NCI-H2196 (cell line): ENCODE results near the gene XPR1.

Source experiments
- DNase-seq: peaks from one replicate; lab custom pipeline; 2025; ENCODE audit not compliant: unreplicated experiment; lab: John Stamatoyannopoulos, UW

XPR1 gene

DNA sequence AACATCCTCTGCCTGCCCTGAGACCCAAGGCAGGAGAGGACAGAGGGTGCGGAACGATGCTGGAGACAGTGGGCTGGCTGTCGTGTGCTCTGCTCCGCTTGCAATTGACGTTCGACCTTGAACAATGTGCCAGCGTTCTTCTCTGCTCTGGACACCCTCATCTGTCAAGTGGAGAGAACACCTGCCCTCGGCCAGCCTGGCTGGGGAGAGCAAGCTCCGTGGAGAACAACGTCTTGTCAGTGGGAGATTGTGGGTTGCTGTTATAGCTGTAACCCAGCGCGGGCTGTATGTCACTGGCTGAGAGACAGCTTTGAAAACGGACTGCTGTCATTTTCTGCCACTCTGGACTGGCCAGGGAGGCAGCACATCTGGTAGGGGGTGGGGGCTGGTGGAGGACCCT, 295.5 kb downstream of the XPR1 start:
- peak; percentile 38 for DNase-seq

DNA sequence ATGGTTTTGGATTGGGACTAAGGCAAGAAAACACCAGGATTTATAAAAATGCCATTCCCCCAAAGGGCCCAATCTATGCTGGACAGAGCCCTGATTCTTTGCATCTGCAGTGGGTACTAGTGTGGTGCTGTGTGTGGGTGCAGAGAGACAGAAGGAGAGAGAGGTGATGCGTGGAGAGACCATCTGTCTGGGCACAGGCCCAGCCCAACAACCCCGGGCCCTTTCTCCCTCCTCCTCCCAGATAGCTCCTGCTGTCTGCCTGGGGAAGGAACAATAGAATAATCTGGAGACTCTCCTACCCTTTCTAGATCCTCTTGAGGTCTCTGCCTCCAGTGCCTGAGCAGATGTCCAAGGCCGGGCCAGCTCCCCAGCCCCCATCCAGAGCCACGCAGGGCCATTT, 296.0 kb downstream of the XPR1 start:
- peak; percentile 29 for DNase-seq

DNA sequence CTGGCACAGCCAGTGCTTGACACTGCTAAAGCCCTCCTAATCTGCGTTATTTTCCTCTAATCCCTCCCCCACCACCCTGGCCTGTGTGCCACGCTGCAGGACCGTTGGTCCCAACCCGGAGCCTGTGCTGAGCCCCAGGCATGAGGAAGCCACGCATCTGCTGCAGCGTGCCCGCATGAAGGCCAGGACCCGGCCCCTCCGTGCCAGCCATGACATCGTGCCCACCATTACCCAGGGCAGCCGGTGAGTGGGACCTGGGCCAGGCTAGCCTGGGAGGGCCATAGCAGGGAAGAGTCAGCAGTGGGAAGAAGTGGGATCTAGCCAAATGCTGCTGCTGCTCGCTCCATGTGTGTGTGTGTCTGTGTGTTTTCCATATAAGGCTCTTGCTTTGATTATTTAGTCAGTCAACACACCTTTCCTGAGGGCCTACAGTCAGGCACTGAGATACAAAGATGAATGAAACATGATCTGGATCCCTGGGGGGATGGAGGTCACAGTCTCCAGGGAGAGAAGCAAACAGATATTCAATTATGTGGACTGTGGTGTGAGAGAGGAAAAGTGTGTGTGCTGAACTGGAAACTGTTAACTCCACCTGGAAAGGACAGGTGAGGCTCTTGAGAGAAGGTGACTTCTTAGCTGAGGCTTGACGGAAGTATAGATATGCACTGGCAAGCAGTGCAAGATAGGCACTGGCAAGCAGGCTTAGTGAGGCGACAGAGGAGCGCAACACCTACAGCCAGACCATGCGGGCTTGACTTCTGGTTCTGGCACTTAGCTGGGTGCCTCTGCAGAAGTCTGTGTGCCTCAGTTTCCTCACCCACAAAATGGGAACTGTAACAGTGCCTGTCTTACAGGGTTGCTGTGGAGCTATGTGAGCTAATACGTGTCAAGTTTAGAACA, 296.8 kb downstream of the XPR1 start:
- peak; percentile 57 for DNase-seq

DNA sequence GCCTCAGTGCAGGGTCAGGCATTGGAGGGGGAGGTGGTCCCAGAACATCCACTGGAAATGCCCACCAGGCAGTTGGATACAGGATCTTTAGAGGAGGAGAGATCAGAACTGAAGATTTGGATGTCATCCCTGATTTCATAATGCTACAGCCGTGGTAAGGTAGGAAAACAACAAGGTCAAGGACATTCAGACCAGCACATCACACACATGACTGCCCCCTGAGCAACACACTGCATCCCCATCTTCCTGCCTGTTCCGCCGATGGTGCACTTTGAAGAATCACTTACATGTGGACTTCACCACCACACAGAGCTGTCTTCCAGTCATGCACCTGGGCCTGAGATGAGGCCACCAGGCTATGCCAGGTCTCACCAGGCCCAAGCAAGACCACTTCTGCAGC, 297.6 kb downstream of the XPR1 start:
- DNase-seq: no peak

DNA sequence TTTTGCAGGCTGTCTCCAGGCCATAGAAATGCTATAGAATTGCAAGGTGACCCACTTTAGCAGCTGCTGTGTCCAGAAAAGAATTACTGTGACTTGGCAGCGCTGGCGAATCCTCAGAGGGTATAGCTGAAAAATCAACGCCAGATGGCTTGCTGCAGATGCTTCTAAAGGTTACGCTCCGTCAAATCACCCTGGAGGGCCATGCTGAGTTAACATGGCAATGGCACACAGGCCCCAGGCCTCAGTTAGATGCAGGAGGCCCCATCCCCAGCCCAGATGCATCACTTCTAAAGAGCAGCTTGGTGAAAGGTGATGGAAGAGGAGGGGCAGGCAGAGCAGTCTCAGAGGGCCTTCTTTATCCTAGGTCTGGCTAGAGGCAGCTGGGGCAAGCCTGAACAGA, 298.9 kb downstream of the XPR1 start:
- DNase-seq: no peak

DNA sequence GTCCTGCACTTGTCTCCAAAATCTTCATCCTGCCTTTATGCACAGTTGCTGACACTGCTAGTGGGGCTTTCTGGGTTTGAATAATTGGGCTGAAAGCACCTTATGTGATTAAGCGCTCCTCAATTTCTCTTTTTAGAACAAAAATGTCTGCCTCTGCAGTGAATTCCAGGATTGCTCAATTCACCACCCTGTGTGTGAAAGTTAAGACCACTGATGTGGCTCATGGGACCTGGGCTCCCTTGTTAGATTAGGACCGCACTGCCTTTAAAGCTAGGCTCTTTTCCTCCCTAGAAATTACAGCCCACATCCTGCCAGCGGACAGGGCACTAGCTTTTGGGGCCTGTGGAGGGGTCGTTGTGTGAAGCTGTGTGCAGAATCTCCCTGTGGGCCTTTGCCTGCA, 299.7 kb downstream of the XPR1 start:
- no peak for DNase-seq

DNA sequence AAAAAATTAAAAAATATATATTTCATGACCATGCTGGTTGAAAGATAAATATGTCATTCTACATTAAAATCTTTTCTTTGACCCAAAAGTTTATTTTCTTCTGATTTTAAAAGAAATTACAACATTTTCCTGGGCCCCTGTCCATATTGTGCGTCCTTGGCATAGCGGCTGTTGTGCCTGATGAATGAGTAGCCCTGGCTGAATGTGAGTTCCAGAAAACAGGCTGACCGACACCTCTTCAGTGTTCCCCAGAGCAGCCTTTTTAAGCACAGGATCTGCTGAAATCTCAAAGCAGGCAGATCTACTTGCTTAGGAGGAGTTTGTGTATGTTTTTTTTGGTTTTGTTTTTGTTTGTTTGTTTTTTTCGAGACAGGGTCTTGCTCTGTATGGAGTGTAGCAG, 300.6 kb downstream of the XPR1 start:
- DNase-seq: no peak

DNA sequence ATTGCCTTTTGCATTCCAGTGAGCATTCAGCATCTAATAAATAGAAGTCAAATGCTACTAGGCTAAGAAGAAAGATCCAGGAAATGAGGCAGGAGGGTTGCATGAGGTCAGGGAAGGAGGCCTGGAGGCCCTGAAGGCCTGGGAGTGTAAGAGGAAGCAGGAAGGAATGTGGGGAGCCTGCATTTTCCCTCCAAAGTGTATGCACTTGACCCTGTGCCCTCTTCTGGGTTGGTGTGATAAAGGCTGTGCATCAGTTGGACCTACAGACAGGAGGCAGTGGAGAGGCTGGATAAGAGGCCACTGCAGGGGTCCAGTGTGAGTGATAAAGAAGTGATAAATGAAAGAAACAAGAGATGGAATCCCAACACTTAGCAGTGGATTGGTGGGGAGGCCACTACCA, 301.3 kb downstream of the XPR1 start:
- DNase-seq: no peak

DNA sequence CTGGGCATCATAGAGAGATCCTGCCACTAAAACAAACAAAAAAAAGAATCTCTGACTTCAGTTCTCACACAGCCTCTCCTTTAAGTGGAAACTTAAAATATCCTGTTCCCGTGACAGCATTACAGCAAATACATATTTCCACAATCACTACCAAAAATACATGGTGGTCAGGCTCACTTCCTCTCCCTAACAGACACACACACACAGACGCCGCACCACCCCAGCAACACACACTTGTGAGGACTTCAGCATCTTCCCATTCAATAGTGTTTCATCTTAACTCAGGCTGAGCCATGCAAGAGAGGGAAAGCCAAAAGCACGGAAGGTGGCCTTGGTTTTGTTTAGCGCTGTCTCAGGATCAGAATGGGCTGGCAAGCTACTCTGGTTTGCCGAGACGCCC, 302.7 kb downstream of the XPR1 start:
- no peak for DNase-seq

DNA sequence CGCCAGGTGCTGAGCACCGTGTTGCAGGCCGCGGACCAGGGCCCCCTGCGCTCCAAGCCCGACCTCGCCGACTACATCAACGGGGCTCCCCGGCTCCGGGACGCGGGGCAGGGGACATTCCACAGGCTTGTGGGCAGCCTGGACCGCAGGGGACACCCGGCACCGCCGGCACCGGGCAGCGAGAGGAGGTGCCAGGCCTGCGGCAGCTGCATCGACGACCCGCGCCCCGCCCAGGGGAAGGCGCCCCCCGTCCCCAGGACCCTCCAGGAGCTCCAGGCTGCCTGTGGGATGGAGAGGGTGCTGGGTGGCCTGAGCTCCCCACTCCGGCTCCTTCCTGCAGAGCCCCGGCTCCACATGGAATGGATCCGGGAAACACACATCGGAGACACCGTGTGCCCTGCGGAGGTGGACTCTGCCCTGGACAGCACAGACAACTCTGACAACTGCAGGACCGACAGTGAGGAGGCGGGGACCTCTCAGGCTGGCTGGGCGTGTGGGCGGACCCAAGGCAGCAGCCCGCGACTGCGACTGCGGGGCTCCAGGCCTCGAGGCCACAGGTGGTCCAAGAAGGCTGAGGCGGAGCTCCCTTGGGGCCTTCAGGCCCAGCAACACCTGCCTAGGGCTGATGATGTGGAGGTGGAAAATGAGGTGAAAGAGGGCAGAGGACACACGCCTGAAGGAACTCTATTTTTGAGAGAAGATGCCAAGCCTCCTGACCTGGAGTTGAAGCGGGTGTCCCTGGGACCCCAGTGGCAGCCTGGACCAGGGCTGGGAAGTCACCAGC, 303.7 kb downstream of the XPR1 start:
- DNase-seq: no peak

DNA sequence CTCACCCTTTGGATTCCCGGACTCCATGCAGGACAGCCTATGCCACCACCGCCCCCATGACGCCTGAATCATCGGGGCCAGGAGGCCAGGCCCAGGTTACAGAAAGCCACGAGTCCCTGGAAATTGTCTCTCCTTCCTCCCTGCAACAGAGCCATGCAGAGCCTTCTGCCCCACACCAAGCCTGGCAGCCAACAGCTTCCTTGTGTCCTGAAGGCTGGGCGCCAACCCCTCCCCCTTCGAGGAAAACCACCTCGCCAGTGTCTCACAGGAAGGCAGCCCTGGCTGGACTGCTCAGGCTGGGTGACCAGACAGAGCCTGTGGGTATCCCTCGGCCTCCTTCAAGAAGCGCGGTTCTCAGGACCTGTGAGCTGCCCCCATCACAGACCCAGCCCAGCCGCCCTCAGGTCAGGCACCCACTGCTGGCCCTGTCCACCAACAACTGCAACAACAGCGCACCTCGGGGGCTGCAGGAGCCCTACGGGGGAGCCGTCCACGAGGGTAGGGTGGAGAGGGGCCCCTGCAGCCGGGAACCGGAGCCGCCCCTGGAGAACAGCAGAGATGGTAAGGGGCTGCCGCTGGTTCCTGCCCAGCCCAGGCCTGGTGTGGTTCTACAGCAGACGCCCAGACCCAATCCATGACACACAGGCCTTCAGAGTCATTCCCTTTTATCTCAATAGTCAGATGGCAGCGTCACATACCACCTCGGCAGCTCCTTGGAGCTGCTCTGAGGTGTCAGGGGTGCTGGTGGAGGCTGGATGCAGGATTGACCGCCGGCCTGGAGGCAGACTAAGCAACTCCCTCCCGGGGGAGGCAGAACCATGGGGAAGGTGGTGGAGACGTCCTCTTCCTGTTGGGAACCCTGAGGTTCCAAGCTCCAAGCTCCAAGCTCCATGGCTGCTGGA, 304.5 kb downstream of the XPR1 start:
- DNase-seq: no peak

DNA sequence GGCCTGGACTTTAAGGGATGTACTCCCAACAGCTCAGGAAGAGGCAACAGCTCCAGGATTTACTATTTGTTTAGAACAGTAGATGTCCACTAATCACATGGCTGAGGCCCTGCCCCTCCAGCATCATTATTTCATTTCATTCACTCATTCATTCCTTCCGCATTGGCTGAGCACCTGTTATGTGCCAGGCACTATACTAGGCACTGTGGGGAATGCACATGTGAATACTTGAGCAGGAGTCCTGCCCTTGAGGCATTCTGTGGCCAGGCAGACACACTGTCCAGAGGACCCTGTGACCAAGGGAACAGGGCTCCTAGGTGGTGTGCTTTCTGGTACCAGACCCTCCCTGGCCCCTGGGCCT, 305.2 kb downstream of the XPR1 start:
- no peak for DNase-seq

DNA sequence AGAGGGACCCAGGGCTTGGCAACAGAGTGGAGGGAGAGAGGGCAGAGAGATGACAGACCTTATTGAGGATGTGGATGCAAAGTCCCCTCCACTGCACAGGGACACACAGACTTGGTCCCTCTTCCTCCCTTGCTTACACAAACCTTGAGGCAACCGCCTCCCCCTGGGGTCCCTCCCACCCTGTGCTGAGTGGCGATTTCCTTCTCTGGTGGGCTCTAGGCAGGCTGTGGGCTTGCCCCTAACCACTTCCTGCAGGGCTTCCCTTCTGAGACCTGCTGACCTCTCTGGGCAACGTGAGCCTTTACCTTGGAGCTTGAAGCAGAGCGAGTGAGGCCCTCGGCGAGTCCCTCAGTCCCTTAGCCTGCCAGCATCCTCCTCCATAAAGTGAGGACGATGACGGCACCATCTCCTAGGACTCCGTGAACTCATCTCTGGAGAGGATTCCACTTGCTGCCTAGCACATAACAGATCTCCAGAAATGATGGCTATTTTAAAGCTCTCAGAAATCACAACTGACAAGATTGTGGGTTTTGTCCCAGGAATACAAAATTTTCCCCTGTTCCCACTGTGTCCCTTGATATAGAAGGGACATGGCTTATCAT, 305.9 kb downstream of the XPR1 start:
- DNase-seq: no peak

DNA sequence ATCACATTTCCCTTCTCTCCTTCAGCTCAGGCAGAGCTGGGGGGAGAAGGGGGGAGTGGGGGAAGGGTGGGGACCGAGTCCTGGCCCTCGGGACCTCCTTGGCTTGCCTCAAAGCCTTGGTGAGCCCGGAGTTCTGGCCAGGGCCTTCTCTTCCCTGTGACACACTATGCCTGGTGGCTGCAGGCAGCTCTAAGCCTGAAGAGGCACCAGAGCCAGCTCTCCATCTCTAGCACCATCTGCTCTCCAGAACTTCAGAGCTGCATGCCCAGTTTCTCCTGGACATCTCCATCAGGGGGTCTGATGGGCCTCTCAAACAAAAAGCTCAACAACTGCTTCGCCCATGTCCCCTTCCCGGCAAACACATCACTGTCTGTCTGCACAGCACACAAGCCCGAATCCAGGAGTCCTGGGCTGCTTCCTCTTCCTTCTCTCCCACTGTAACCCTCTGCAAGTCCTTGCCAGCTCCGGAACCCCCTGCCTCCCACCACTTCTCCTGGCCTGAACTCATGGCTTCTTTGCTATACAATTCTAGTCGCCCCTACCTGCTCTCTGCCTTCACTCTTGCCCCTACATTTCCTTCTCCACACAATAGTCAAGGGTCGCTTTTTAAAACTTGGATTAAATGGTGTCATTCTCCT, 307.4 kb downstream of the XPR1 start:
- no peak for DNase-seq

DNA sequence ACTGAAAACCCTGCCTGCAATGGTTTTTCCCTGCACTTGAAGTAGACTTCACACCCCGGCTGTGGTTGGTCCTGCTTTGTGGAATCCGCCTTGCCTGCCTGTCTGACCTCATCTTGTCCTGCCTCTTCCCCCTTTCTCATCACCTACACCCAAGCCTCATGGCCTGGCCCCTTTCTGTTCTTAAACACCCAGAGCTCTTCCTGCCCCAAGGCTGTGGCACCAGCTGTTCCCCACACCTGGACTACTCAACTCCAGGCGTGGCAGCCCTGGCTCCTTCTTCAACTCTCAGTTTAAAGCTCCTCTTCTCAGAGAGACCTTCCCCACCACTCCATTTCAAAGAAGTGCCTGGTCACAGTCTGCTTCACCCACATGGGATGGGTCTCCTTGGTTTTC, 307.9 kb downstream of the XPR1 start:
- no peak for DNase-seq
